ENCODE data around the gene SLC37A1. TPM values are rescaled to one million over a fixed set of nuclear protein-coding genes. Genes with fewer than 3 reads are reported as not detected.
"Not testable (repeated sequence)": the region's sequence is repeated elsewhere in the genome, so short reads cannot be mapped to it uniquely, and the experiment has no call there.

Gene SLC37A1
- polyA plus RNA-seq, 1 donor = 2.7 TPM

DNA sequence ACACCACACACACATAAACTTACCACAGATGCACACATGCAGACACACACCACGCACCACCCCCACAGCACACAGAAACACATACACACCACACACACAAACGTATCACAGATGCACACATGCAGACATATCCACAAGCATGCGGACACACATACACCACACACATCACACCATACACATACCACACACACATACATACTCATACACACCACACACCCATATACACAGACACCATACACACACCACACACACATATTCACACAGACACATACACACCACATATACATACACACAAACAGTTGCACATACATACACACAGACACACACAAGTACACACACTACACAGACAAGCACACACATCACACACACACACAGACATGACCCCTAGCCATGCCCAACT, 102.3 kb downstream of the SLC37A1 start:
- DNase-seq (ENCODE audit: low read depth) = no peak

DNA sequence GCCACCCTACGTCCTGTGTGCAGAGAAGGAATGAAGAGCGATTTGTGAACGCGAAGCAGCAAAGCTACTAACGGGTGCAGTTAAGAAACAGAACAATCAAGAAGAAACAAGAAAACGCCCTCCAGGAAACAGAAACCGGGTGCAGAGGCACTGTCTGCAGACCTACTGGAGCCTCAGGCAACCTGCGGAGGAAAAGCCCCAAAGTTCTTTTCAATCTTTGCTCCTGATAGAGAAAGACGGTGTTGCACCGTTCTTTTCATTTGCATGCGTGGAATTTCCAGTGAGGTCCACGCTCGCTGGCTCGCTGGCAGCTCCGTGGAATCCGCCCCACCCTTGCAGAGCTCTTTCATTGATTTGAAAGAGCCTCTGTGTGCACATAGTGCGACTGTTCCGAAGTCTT, 102.8 kb downstream of the SLC37A1 start:
- no peak for DNase-seq (ENCODE audit: low read depth)

GRCh38 chr21:42616941-42617340, 103.3 kb downstream of the SLC37A1 start:
- no peak for DNase-seq (ENCODE audit: low read depth)

- DNase-seq (ENCODE audit: low read depth) = no peak
Observed at GRCh38 chr21:42617486-42617885, 103.8 kb downstream of the SLC37A1 start.

DNA sequence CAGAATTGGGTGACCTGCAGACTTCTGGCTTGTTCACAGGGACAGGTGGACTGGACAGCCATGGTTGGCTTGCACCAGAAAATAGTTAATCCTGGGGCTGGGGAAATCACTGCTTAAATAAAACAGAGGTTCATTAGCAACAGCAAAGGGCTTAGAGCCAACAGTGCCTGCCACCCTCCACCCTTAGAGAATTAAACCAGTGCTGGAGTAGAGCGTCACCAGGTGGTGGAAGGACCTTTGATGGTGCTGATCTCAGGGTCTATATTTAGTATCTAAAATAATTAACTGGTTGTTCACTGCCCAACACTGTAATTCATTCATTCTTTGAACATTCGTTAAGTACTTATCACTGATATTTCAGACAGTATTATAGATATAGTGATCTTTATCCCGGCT, 105.1 kb downstream of the SLC37A1 start:
- no peak for DNase-seq (ENCODE audit: low read depth)

DNA sequence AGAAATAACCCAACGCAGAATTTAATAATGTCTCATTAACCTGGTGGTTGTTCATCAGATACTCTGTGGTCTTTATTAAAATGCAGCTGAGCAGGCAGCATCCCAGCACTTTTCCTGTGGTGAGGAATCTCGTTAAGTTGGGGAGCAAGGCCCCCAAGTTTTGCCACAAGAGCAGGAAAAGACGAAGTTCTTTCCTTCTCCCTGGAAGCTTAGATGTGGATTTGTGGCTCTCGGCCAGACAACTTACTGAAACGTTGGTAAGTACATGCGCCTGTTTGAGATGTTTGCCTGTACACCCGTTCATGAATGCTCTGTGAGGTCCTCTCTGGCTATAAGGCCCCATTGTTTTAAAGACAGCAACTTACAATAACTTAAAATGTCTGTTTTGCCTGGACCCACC, 105.5 kb downstream of the SLC37A1 start:
- no peak for DNase-seq (ENCODE audit: low read depth)

- no peak for DNase-seq (ENCODE audit: low read depth)
Observed at GRCh38 chr21:42619841-42620240, 106.2 kb downstream of the SLC37A1 start.

- no peak for DNase-seq (ENCODE audit: low read depth)
Observed at GRCh38 chr21:42621166-42621818, 107.6 kb downstream of the SLC37A1 start.

DNA sequence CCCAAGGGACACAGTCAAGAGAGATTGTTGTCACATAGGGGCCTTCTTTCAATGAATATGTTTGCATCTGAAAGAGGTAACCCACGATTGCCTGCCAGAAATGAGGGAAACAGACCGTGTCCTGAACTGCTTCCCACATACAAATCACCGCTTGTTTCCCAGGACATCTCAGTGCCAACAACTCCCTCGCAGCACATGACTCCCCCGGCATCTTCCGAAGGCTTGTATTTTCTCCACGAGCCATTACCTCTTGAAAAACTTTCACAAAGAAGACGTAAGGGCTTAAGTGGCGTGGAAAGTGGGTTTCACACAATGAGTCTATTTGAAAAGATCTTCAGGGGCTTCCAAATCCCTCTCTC, 108.1 kb downstream of the SLC37A1 start:
- no peak for DNase-seq (ENCODE audit: low read depth)

- DNase-seq (ENCODE audit: low read depth) = no peak
Observed at GRCh38 chr21:42622284-42622683, 108.6 kb downstream of the SLC37A1 start.

- DNase-seq (ENCODE audit: low read depth) = no peak
Observed at GRCh38 chr21:42623694-42624093, 110.0 kb downstream of the SLC37A1 start.

DNA sequence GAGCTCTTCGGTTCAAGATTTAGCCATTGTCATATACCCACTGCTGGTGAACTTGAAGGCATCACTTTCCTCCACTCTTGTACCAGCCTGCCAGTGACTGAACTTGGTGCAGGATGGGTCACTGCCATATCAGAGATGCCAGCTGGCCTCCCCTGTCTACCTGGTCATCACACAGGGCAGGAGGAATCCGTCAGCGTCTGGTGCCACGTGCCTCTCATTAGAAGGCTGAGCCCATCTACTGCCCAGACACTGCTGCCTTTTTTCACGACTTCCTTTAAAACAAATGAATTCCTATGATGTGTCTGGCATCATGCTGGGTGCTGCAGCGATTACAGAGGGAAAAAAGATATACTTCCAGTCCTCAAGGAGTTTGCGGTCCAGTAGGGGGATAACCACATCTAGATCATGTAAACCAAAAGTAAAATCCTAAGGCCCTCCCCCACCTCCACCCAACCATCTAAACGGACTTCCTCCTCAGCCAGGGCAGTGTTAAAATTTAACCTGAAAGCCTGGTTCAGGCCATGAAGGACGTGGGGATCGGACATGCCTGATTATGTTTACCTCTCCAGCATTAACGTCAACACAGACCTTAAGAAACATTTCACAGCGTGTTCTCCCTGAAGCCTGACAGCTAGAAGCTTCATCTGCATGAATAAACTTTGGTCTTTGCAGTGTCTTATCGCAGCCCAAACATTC, 110.6 kb downstream of the SLC37A1 start:
- DNase-seq (ENCODE audit: low read depth) = no peak

GRCh38 chr21:42624936-42625335, 111.3 kb downstream of the SLC37A1 start:
- no peak for DNase-seq (ENCODE audit: low read depth)

- DNase-seq (ENCODE audit: low read depth) = no peak
Observed at GRCh38 chr21:42626171-42626570, 112.5 kb downstream of the SLC37A1 start.

- no peak for DNase-seq (ENCODE audit: low read depth)
Observed at GRCh38 chr21:42627527-42628289, 114.1 kb downstream of the SLC37A1 start.

- DNase-seq (ENCODE audit: low read depth) = not testable (repeated sequence)
Observed at GRCh38 chr21:42628466-42629061, 114.9 kb downstream of the SLC37A1 start.

DNA sequence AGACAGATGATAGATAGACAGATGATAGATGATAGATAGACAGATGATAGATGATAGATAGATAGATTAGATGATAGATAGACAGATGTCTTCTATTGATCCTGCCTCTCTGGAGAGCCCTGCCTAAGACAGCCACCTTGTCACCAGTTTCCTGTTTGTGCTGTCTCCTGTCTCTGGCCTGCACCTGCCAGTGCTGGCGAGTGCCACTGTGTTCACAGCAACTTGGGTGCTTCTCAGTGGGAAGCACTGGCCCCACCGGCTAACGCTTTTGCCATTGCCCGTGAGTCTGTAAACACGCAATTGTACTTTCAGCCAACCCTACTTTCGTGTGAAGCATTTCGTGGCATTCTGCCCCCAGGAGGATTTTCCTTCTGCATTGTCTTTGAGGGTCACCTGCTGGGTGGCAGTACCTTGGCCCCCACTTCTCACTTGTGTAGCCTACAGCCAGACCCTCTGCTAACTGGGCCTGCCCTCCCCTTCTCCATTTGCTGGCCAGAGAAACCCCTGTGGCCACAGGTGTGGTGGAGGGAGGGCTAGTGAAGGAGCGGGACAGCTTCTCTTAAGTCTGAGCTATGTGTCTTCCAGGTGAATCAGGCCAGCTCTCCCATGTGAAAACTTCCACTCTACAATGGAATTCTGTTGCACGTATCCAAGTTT, 116.4 kb downstream of the SLC37A1 start:
- DNase-seq (ENCODE audit: low read depth) = no peak

DNA sequence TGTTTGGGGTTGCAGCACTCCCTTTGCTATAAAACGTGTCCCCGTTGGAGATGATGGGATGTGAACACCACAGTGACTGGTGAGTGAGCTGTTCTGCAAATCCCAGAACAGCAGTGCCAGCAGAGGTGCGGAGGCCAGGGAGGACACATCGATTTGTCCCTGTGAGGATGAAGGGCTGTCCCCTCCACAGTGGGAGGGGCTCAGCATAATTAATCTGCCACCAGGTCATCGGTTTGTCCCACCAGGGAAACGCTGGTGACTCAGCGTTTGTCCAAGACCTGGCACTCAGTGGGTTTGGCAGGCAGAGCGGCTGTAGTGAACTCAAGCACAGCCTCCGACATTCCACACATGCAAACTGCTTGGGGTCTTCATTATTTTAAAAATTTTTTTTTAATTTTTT, 117.0 kb downstream of the SLC37A1 start:
- no peak for DNase-seq (ENCODE audit: low read depth)

Data from forelimb muscle (tissue), 1 donor.